ENCODE measurements around the gene TET3.

The TET3 gene

DNA sequence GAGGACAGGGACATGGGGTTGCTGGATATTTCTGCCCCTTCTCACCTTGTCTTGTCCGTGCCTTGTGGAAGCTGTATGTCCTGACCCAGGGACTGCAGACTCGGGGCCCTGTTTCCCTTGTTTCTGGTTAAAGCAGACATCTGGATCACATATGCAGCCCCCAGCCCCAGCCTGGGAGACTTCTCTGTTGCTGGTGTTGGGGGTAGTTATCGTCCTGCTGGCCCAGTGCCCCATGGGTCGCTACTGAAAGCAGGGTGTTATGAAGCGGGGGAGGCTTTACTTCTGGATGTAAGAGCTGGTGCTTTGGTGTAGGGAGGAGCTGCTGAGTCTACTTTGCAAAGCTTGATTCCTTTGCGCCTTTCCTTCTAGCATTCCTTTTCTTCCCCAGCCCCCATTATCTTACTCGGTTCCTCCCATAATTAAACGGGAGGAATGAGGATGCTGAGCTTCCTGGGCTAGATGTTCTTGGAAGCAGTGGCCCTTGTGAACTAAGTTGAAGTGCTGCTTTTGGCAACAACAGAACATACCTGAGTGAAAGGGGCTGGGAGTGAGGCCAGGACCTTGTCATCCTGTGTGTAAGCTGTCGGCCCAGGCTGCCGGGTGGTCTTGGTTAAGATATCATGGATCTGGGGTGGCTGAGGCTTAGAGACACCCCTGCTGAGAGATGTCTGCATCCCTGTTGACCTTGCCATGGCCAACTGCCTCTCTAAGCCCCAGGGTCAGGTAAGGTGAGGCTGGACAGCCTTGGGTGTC is 3.4 kb downstream of the TET3 start:
- no peak for DNase-seq

GRCh38 chr2:73989972-73990371 is 5.3 kb downstream of the TET3 start:
- DNase-seq: no peak

DNA sequence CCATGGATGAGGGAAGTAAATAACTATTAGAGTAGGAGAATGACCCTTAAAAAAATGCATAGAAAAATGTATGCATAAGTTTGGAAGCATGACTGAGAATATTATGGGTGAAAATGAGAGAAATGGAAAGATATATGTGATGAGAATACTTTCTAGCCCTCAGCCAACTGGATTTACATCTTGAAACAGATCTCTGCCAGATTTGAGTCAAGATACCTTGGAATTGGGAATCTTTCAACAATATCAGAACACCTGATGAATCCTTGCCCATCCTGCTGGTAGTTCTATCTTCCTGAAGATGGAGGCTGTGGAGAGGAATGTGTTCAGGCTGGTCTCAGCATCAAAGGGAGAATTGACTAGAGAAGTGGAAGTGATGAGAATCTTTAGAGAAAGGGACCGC is 5.8 kb downstream of the TET3 start:
- DNase-seq: no peak

- no peak for DNase-seq
Observed at GRCh38 chr2:73992036-73992435, 7.3 kb downstream of the TET3 start.

DNA sequence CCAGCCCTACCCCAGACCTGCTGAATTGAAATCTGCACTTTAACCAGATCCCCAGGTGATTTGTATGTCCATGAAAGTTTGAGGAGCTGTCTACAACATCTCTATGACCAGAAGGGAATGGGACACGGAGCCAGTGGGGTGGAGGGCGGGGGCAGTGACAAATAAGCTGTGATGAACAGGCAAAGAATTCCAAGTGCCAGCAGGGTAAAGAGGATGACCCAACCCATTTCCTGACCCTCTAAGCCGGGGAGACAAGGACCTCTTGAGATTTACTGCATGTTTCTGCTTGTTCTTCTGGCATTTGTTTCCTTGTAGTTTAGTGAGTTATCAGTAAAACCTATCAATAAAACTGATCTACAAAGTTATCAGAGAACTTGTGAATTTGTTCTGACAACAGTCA is 8.7 kb downstream of the TET3 start:
- no peak for DNase-seq

GRCh38 chr2:73993778-73994177 is 9.1 kb downstream of the TET3 start:
- DNase-seq: no peak

DNA sequence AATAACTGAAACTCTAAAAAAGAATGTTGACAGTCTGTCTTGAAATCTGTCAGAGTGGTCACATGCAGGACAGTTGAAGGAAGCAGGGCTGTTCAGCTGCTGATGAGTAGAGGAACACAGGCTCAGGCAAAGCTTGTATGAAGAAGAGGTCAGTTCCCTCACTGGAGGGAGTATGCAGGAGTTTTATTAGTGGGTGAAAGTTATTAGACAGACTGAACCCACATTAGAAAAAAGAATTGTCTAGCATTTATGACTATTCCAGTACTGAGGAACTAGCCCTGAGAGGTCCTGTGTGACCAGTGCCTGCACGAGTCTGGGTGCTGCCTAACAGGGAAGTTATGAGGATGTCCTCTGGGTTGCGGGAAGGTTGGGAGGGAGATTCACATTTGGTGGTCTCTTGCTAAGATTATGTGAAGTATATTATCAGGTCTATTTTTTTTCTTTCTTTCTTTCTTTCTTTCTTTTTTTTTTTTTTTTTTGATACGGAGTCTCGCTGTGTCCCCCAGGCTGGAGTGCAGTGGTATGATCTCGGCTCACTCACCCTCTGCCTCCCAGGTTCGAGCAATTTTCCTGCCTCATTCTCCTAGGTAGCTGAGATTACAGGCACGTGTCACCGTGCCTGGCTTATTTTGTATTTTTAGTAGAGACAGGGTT is 9.6 kb downstream of the TET3 start:
- DNase-seq: no peak

- no peak for DNase-seq
Observed at GRCh38 chr2:73995810-73996209, 11.1 kb downstream of the TET3 start.

GRCh38 chr2:73997813-73998212 is 13.1 kb downstream of the TET3 start:
- DNase-seq: no peak

DNA sequence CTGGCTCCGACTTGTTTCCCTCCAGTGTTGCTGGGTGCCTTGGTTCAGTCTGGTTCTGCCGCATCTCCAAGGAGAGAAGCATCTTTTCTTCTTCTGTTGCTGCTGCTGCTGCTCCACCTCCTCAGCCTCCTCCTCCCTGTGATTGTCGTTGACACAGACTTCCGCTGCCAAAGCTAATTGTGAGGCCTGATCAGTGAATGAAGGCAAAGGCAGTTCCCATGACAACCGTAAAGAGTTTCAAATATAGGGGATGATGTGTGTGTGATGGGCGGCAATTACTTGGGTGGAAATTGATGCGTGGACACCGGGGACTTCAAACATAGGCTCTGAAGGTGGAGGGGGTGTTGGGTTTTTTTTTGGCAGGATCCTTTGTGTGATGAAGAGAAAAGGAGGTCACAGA is 13.7 kb downstream of the TET3 start:
- no peak for DNase-seq

DNA sequence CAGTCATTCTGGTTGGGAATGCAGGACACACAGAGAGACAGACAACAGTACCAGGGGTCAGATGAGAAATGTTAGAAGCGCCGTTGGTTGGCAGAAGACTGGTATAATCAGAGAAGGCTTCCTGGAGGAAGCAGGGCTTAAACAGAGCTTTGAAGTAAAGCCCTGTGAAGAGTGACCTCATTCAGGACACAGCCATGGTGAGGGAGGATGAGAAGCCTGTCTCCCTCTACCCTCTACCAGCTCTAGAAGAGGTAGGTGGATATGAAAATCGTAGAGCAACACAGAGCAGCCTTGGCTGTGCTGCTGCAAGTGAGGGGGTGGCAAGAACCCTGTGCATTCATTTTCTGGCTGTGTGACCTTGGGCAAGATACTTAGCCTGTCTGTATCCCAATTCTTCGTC is 14.2 kb downstream of the TET3 start:
- no peak for DNase-seq

DNA sequence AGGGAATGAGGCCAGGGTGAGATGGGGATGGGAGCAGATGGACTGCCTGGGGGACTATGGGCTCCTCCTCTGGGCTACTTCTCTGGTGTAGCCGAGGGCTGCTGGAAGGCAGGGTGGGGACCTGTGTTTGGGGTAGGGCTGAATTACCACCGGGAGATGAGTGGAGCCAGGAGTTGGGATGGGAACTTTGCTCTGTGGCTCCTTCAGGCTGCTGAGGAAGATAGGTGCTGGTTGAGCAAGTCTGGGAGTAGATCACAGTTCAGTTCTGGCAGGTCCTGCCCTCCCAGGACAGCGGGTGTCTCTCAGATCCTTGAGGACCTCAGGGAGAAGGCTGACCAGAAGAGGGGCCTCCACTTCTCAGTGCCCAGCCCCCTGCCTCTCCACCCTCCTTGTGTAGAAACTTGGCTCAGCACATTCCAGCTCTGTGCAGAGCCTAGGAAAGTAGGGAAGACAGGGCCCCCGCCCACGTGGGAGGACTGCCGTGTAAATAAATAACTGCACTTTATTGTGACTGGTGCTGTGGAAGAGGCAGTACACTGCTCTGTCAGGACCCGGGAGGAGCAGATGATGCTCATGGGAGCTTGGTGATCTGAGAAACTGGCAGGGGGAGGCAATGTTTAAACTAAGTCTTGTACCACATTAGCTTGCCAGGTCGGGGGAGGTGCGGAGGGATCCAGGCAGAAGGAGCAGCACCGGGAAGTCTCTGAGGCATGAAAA is 15.3 kb downstream of the TET3 start:
- DNase-seq: no peak

DNA sequence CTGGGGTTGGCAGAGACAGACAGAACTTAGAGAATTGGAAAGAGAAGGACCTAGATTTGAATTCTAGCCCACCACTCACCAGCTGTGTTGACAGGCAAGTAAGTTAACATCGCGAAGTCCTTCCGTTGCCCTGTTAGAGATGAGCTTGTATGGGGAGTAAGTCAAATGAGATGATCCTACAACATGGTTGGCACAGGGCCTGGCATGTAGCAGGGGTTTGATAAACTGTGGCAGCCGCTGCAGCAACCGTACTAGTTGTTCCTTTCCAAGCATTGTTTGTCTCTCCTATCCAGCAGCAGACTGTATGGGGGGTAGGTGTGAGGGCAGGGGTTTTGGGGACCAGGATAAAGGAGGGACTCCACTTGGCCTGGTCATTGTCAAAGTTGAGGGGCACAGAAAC is 16.0 kb downstream of the TET3 start:
- no peak for DNase-seq

DNA sequence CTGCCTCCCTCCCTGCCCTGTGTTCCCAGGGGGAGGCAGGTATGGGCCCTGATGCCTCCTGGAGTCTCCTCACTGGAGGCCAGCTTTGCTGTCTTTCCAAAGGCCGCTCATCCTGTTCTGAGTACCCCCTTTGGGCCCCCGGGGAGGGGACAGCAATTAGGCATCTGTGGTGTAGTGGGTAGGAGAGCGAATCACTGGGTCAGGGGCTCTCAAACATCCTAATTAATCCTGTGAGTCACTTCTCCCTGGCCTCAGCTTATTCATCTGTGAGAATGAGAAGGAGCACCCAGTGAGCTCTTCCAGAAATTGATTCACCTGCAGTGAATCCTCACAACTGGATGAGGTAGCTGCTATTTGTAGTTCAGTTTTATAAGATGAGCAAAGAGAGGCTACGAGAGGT is 16.4 kb downstream of the TET3 start:
- DNase-seq: no peak

- DNase-seq: no peak
Observed at GRCh38 chr2:74001781-74002504, 17.2 kb downstream of the TET3 start.

GRCh38 chr2:74002505-74003421 is 18.1 kb downstream of the TET3 start:
- peak; percentile 65 for DNase-seq

DNA sequence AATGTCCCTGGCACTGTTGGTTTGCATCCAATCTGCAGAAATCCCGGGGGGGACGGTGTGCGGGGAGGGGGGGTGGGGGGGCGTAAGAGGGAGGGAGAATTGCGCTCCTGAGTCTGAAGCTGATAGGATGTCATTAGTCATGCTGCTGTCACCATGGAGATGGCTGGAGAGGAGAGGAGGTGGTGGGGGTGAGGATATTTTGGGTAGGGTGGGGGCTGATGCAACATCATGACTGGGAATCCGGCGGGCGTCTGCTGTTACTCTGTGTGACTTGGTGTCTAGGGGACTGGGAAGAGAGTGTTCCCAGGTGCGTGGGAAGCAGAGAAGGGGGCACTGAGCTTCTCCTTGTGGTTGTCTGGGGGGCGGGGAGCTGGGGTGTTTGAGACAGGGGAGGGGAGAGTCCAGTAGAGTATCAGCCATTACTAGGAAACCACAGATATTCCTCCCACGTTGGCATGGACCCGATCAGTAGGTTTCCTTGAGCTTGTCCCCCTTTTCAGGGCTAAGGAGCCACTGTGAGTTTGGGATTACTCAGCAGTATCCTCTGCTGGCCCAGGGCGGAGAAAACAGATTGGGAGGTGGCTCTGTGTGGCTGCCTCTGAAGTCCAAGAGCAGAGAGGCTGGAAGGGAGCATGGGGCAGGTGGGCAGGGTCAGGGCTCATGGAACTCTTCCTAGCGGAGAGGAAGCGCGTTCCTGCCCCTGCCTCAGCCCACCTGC is 18.9 kb downstream of the TET3 start:
- peak; percentile 36 for DNase-seq

DNA sequence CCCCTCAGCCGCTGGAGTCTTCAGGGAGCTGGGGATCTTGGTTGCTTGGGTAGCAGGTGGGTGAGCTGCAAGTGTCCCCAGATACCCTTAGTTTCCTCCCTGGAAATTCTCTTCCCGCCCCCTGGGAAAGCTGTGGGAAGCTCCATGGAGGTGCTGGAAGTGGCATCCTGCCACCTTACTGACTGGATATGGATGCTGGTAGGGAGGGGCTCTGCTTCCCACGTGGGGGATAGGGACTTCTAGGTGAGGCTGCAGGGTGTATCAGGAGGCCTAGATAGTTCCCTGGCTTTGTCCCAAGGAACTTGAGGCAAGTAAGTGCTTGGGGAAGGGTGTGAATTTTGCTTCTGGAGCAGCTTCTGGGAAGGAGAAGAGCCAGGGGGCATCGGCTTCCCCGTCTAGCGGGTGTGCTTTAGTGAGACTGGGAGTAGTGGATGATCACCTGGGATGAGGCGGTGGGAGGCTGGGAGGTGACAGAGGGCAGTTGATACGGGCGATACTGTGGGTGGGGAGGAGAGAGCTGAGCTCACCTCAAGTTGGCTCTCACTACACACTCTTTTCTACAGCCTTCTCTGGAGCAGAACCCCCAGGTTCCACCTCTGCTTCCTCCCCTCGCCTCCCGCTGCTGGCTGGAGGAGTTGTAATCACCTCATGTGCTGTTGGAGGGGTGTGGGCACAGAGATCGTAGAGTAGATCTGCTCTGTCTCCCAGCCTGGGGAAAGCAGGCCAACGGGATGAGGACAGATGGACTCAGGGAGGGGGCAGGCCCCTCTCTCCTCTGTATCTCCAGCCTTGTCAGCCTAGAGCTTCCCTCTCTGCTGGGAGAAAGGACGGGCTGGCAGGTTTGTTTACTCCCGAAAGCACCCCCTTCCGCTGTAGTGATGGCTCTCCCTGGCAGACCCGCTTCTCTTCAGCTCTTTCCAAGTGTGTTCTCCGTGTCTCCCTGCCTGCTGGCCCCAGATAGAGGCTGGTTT is 19.8 kb downstream of the TET3 start:
- DNase-seq: peak; percentile 77

GRCh38 chr2:74005786-74006185 is 21.1 kb downstream of the TET3 start:
- DNase-seq: peak; percentile 67

GRCh38 chr2:74006459-74006858 is 21.7 kb downstream of the TET3 start:
- DNase-seq: peak; percentile 25

Measured in DMS 273 treated with DMSO at 0.1 percent for 48 hours (cell line).